Activated CD4-positive, alpha-beta T cell treated with anti-CD3 and anti-CD28 coated beads, Interleukin-2, amount 50 U/mL, for 48 hours (primary cell): ENCODE data around the gene CPXM2.
"Not testable (repeated sequence)": the region's sequence is repeated elsewhere in the genome, so short reads cannot be mapped to it uniquely, and the experiment has no call there.

Source experiments
- DNase-seq, 2 experiments: peaks; one replicate each; pipeline ENCODE4 v3.0.0-alpha.2; 2020

The CPXM2 gene

GRCh38 chr10:123736917-123737316 is 154.7 kb downstream of the CPXM2 start:
- DNase-seq = not testable (repeated sequence)

- DNase-seq = no peak
Measured at GRCh38 chr10:123729523-123729922, 162.1 kb downstream of the CPXM2 start.

GRCh38 chr10:123726836-123727235 is 164.8 kb downstream of the CPXM2 start:
- no peak for DNase-seq

- no peak for DNase-seq
Measured at GRCh38 chr10:123726381-123726780, 165.2 kb downstream of the CPXM2 start.

GRCh38 chr10:123724747-123725146 is 166.9 kb downstream of the CPXM2 start:
- no peak for DNase-seq

GRCh38 chr10:123722351-123722750 is 169.3 kb downstream of the CPXM2 start:
- DNase-seq = no peak

- DNase-seq = no peak
Measured at GRCh38 chr10:123721441-123722049, 170.1 kb downstream of the CPXM2 start.

- no peak for DNase-seq
Measured at GRCh38 chr10:123720536-123720935, 171.1 kb downstream of the CPXM2 start.

- no peak for DNase-seq
Measured at GRCh38 chr10:123718544-123719060, 173.0 kb downstream of the CPXM2 start.

- no peak for DNase-seq
Measured at GRCh38 chr10:123717336-123717735, 174.3 kb downstream of the CPXM2 start.

- no peak for DNase-seq
Measured at GRCh38 chr10:123715546-123715945, 176.1 kb downstream of the CPXM2 start.

GRCh38 chr10:123706236-123706635 is 185.4 kb downstream of the CPXM2 start:
- no peak for DNase-seq

- no peak for DNase-seq
Measured at GRCh38 chr10:123704812-123705211, 186.8 kb downstream of the CPXM2 start.

- no peak for DNase-seq
Measured at GRCh38 chr10:123704076-123704475, 187.5 kb downstream of the CPXM2 start.

- DNase-seq = no peak
Measured at GRCh38 chr10:123703195-123703790, 188.3 kb downstream of the CPXM2 start.
